PC-9 (cell line): ENCODE results near the gene GPD1L.

Source experiments
- CTCF ChIP-seq: fragments of 200-600 bp; sonication (generic); conservative IDR thresholded peaks from 2 replicates; pipeline ENCODE4 v1.6.1; 2017; ENCODE audit warnings: mixed run types, antibody characterized with exemption, mild to moderate bottlenecking, moderate library complexity
- EZH2 ChIP-seq: fragments of 200-600 bp; sonication (generic); IDR thresholded peaks from 2 replicates; pipeline ENCODE4 v1.8.0; 2017; ENCODE audit warnings: antibody characterized with exemption, low read depth

GRCh38 chr3:32215185-32215584 lies 108.8 kb downstream of the GPD1L start:
- TF ChIP-seq CTCF (no peak), EZH2 (no peak)
